GM21529 (cell line): ENCODE measurements around the gene PSAT1.
"Not testable (repeated sequence)": the region's sequence is repeated elsewhere in the genome, so short reads cannot be mapped to it uniquely, and the experiment has no call there.

Experiments used
- ATAC-seq: cut with Tn5 transposase; IDR thresholded peaks from one replicate; pipeline ENCODE4 v1.9.1; 2021; ENCODE audit not compliant: unreplicated experiment

Gene PSAT1

GRCh38 chr9:78296893-78297671, at the start of gene PSAT1:
Gene PSAT1 (plus strand): TSS chr9:78297125. CDS start chr9:78297211, 86 bp downstream.
- ATAC-seq: peak; percentile 97

DNA sequence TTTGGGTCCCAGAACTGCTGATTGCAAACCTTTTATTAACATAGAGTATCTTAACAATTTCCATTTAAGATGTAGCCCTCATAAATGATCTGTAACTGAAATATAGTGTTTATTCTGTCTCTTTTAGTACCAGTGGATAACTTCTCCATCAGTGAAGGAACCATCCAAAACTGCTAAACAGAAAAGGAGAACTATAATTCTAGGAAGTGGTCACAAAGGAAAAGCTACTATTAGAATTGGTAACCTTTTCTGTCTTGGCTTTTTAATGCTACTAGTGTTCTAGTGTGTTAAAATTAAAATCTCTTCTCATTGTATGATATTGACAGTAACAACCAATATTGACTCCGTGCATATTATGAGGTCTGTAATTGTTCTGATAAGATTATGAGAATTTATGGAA, 48.3 kb upstream of the PSAT1 start:
- ATAC-seq: no peak

DNA sequence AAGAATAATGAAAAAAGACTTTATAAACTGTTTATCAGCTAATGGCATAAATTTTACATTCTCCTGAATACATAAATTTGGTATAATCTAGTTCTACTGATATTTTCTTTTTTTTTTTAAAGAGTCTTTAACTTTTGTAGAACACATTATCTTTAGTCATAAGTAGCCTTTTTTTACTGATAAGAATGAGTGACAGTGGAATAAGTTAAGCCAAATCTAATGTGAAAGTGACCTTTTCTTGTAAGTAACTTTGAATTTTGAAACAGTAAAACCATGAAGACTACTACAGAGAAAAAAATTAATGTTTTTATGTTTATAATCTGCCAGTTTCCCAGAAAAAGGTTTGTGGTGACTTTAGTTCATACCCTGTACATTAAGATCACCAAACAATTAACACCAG, 47.4 kb upstream of the PSAT1 start:
- no peak for ATAC-seq

- ATAC-seq: no peak
Observed at GRCh38 chr9:78252616-78253015, 44.3 kb upstream of the PSAT1 start.

- no peak for ATAC-seq
Observed at GRCh38 chr9:78253285-78253684, 43.6 kb upstream of the PSAT1 start.

DNA sequence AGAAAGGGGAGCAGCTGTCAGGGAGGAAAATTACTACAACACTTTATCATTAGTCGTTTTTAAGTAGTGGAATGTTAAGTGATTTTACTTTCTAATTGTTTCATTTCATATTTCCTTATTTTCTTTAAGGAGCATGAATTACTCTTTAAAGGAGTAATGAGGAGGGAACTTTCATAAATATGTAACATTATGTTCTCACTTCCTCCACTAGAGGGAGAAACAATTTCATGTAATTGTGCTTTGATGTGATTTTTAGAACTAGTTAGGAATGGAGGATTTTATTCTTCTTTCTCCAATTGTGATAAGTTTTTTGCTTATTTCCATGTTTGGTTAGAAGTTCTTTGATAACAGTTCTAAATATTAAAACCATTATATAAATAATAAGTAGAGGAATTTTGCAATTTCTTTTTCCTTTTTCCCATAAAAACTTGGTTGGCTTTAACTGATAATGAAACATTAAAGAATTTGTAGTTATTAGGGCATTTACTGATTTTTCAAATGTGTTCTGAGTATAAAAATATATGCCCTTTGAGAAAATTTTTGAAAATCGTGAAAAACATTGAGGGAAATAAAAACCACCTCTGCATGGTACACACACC, 35.4 kb upstream of the PSAT1 start:
- ATAC-seq: no peak

- no peak for ATAC-seq
Observed at GRCh38 chr9:78262655-78263054, 34.3 kb upstream of the PSAT1 start.

DNA sequence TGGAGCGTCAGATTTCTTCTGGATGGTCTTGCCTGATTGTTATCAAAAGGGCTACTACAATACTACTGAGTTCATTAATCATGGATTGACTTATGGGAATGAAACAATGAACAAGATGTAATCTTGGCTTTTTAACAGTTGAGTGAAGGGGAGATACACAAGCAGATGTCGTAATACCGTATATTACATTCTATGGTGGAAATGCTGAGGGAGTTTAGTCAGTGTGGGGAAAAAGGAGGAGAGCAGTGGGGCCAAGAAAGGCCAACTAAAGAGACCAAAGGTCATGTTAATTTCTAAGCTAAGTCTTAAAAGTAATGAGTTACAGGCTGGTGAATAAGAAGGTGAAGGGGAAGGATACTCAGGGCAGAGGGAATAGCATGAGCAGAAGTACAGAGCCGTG, 29.0 kb upstream of the PSAT1 start:
- ATAC-seq: no peak

DNA sequence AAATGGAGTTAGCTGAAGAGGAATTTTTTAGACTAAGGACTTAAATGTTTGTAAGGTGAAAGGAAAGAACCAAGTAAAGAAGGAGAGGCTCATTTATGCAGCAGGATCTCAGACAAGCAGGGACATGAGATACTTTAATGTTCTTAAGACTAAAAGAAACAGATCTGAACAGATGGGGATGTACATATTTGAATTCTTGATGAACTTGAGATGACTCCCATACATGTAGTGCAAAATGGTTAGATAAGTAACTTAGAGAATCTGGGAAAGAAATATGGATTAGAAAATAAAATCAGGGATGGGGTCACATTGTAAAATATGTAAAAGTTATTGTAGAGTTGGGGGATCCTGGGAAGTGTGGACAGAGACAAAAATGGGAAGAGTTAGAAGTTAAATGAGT, 27.1 kb upstream of the PSAT1 start:
- ATAC-seq: no peak

- ATAC-seq: no peak
Observed at GRCh38 chr9:78272307-78272706, 24.6 kb upstream of the PSAT1 start.

DNA sequence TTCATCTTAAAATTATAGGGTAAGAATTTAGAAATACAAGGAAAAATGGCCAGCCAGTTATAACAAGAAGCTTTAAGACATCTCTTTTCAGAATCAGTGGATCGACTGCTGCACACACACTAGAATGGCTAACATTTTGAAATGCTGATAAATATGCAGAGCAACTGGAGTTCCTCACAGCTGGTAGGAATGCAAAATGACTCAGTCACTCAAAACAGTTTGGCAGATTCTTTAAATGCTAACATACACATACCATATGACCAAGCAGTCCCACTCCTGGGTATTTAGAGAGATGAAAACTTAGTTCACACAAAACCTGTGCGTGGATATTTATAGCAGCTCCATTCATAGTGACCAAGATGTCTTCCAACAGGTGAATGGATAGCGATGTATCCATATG, 23.2 kb upstream of the PSAT1 start:
- ATAC-seq: no peak

DNA sequence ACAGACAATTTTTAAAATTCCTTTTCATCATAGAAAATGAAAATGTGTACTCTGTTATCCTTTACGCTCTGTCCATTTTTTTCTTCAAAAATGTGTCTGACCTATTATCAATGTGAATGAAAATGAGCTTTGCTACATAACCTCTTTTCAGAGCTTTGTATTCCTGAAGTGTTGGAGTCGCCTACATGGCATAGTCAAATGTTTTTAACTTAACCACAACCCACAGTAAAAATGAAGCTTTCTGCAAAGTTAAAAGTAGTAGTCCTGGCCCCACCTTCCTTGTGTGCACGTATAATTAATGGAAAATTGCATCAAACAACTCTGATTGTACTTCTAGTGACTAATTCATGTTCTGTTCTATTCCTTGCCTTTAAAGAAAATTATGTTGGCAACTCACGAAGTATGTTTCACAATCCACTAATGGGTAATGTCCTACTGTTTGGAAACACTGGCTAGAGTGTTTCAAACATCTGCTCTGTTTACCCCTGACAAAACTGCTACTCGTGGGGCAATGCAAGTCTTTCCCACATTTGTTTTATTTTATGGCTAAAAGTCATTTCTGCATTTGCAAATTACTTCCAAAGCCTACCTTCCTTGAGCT, 18.6 kb upstream of the PSAT1 start:
- ATAC-seq: no peak

- no peak for ATAC-seq
Observed at GRCh38 chr9:78278801-78279200, 18.1 kb upstream of the PSAT1 start.

GRCh38 chr9:78280982-78281668, 15.8 kb upstream of the PSAT1 start:
- ATAC-seq: no peak

DNA sequence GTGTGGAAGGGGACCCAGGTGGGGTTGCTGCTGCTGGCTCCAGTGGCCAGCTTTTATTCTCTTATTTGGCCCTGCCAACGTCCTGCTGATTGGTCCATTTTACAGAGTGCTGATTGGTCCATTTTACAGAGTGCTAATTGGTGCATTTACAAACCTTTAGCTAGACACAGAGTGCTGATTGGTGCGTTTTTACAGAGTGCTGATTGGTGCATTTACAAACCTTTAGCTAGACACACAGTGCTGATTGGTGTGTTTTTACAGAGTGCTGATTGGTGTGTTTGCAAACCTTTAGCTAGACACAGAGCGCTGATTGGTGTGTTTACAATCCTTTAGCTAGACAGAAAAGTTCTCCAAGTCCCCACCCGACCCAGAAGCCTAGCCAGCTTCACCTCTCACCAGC, 12.7 kb upstream of the PSAT1 start:
- ATAC-seq: not testable (repeated sequence)

DNA sequence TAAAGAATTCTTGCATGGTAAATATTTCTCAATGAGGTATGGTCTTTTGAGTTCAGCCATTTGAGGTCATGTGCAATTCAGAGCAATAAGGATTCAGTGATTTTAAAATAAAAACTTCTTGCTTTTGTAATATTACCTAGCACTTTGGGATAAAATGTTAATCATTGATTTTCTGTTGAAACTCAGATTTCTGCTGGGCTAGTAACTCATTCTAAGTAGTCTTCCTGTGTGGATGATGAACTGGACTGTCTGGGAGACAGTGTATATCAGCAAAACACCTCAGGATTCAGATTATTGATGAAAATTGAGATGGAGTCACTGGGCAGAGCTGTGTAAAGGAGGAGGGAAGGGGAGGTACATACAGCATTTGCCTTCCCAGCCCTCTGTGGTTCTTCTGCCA, 10.8 kb upstream of the PSAT1 start:
- no peak for ATAC-seq

DNA sequence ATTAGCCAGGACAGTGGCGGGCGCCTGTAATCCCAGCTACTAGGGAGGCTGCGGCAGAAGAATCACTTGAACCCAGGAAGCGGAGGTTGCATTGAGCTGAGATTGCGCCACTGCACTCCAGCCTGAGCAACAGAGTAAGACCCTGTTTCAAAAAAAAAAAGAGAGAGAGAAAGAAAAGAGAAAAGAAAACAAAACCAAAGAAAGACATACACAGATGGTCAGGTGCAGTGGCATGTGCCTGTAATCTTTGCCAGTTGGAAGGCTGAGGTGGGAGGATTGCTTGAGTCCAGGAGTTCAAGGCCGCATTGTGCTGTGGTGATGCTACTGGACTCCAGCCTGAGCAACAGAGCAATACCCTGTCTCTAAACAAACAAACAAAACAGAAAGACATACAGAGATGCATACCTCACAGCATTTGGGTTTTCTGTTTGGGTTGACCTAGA, 10.0 kb upstream of the PSAT1 start:
- no peak for ATAC-seq

DNA sequence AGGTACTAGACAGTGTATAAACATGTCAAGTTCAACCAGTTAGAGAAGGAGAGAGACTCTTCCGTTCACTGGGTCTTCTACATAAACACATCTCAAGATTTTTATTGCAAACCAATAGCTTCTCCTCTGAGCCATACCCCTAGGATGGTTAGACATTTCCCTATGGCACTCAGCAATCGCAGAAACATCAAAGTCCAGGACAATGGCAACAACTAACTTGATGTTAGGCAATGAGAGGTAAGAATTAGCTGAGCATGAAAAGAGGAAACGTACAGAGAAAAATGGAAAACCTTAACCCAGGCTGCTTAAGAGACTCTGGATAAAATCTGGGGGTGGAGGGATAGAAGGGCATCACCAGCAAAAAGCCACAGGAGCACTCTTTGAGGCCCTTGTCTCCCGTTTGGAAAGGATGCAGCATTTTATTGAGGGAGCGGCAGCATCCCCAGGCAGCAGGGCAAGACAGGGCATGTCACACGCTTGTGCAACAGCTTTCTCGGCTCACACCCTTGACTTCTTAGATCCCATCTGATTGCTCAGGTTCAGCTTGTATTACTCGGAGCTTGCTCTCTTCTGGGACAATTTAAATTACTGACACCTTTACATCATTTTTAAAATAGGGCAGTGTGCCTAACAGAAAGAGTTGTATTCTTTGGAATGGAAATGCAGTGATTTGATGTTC, 8.6 kb upstream of the PSAT1 start:
- ATAC-seq: no peak

GRCh38 chr9:78289474-78289873, 7.5 kb upstream of the PSAT1 start:
- ATAC-seq: no peak

DNA sequence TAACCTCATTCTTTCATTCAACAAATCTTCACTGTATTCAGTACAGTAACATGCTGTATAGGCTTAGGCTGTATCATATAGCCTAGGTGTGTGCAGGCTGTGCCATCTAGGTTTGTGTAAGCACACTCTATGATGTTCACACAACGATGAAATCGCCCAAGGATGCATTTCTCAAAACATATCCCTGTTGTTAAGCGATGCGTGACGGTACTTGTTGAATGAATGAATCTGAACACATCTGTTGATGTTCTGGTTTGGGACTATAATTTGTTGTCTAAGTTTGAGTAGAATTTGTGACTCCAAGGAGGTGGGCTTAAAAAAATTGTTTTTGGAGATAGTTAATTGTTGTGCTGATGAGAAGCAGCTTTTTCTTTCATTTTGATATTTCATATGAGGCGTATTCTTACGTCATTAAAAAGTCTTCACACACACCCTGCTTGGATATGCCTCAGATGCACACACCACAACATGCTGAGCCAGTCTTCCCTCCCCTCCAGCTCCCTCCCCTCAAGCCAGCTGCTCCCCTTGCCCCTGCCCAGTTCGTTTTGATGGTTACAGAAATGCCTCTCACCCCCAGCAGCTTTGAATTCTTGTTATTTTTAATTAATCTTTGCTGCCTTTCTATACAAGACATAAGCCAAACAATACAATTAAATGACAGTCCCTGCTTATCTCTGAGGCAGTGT, 5.5 kb upstream of the PSAT1 start:
- ATAC-seq: no peak

DNA sequence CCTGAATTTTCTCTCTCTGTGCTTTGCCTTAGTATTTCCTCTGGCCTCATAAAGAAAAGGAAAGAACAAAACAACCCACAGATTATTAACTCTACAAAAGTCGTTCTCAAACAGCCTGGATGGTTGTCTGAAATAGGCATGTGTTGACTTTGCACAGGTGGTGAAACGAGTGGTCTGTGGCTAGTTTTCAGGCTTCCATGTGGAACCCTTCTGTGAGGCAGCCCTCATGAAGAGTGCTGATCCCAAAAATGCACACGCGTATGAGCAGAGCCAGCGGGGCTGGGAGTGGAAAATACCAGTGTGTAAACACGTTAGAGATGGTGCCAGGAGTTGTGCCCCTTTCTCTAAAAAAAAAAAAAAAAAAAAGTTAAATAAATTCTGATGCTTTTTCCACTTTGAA, 4.9 kb upstream of the PSAT1 start:
- no peak for ATAC-seq
